Adrenal gland (tissue), 12 donors: ENCODE results near the gene PCGF3. TPM values are rescaled to one million over a fixed set of nuclear protein-coding genes. Genes with fewer than 3 reads are reported as not detected.

Experiments
- DNase-seq, 7 donors: peaks; one replicate each; pipeline ENCODE4 v3.0.0-alpha.2; 2019 to 2020
- H3K27ac ChIP-seq, 5 donors: fragments of 200-600 bp; sonication (generic) in 4 of 5; 1 replicate in 3 of 5; 2 replicates in 2 of 5; pipeline versions ENCODE4 v1.5.1 to v1.8.0; 2016 to 2020; ENCODE audit warnings: mild to moderate bottlenecking in 1 of 5
- H3K27me3 ChIP-seq: fragments of 200-600 bp; 2 replicates; pipeline ENCODE4 v1.8.0; 2021
- H3K36me3 ChIP-seq, 2 donors: fragments of 200-600 bp; replicated peaks in 1 of 2; 1 replicate in 1 of 2; 2 replicates in 1 of 2; pipeline versions ENCODE4 v1.5.1 to v1.8.0; 2018 to 2022
- H3K4me1 ChIP-seq, 2 donors: fragments of 200-600 bp; replicated peaks in 1 of 2; 1 replicate in 1 of 2; 2 replicates in 1 of 2; pipeline versions ENCODE4 v1.5.1 to v1.8.0; 2018 to 2021
- H3K4me3 ChIP-seq, 4 donors: fragments of 200-600 bp; sonication (generic) in 3 of 4; one replicate each; pipeline ENCODE4 v1.5.1; 2016 to 2018
- H3K9me3 ChIP-seq, 3 donors: fragments of 200-600 bp; sonication (generic) in 1 of 3; replicated peaks in 1 of 3; 1 replicate in 2 of 3; 2 replicates in 1 of 3; pipeline versions ENCODE4 v1.5.1 to v1.8.0; 2016 to 2021
- CTCF ChIP-seq, 6 experiments: fragments of 450-650 bp in 4 of 6; fragments of 200-600 bp in 2 of 6; sonication (generic) in 1 of 6; IDR thresholded peaks; 1 replicate in 5 of 6; 2 replicates in 1 of 6; pipeline versions ENCODE4 v1.5.1 to v1.8.0; 2016 to 2021; ENCODE audit warnings: antibody characterized with exemption in 6 of 6, mild to moderate bottlenecking in 2 of 6, moderate library complexity in 1 of 6
- POLR2A ChIP-seq, 2 donors: fragments of 450-650 bp; IDR thresholded peaks; one replicate each; pipeline ENCODE4 v1.6.1; 2017; ENCODE audit warnings: antibody characterized with exemption in 2 of 2, mild to moderate bottlenecking in 2 of 2, moderate library complexity in 1 of 2
- WGBS, 4 donors: extraction: QIAGEN DNeasy Blood & Tissue Kit in 2 of 4; methylation state at CpG; one replicate each; pipeline versions ENCODE4 v1.1.5 to v1.1.7; 2013 to 2017; 5-methylcytosine and 5-hydroxymethylcytosine counted together
- intact Hi-C, 2 donors: fragments of 100-400 bp; cut with DNase I; formaldehyde crosslinking; loops; one replicate each; pipeline versions ENCODE4 v1.14.1 to v1.15.0; 2022 to 2023
- polyA plus RNA-seq, 3 donors: library from polyadenylated mRNA; stranded (reverse); fragments of 200-250 nt in 2 of 3; fragments of 350-450 nt in 1 of 3; fragmentation: Illumina TruSeq in 1 of 3; extraction: RNeasy Lipid Tissue Mini Kit (QIAGEN cat#74804) in 1 of 3; gene quantifications; one replicate each; pipeline ENCODE4 v1.2.3, GENCODE V29; 2013 to 2014
- total RNA-seq, 9 donors: library from RNA; depleted of rRNA in 4 of 9; stranded (reverse); fragments of >200 nt in 4 of 9; fragments of 120-200 nt in 1 of 9; fragmentation: NEBNext Ultra II Directional in 1 of 9; extraction: Animal tissue kit (Norgen Biotek cat#: 25700) in 1 of 9; gene quantifications; one replicate each; pipeline versions ENCODE4 v1.1.0 to v1.2.4, GENCODE V29; 2013 to 2023
- donor health status: healthy with polysubstance abuse.
- donor health status: Bipolar disorder and iron deficiency.
- donor health status: DM: yes; HTN: yes; CAD: no.
- donor health status: DM: no; HTN: no; CAD: no.
- donor health status: DM: no; HTN: no; CAD: no.
- donor health status: DM: yes; HTN: yes; CAD: no.

The PCGF3 gene
- total and polyA plus RNA-seq, 12 donors = 26.4 to 178 (median 70.7) TPM

DNA sequence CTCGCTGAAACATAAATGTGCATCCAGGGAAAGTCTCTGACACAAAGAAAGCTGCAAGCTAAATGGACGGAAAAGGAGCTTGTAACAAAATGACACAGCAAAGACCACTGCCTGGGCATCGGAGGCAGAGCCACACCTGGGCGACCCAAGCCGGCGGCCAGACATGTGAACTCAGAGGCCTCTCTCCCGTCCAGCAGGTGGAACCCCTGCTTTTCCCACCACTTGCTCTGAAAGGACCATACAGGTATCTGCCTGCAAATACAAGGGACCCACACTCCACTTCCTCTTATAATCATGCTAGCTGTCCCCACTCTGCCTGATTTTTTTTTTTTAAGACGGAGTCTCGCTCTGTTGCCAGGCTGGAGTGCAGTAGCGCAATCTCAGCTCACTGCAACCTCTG is 108.3 kb downstream of the PCGF3 start:
- Histone ChIP-seq H3K9me3 (no peaks in the 10 kb centered on the region), H3K4me1 (no peaks in the 10 kb centered on the region), H3K4me3 (no peak overlapping the region), H3K36me3 (no peaks in the 10 kb centered on the region), H3K27me3 (no peaks in the 10 kb centered on the region), H3K27ac (no peak overlapping the region)
- no peak for TF ChIP-seq POLR2A (IDR thresholded peaks at IDR 0.05)
- peak in 2 of 6 experiments; percentile 17 to 28 for TF ChIP-seq CTCF (IDR thresholded peaks at IDR 0.05)
- WGBS, 4 donors = 60 to 67% (median 67%) methylated on average over 10 of the region's 10 CpGs
- DNase-seq = peak in 2 of 7 donors; percentile 13 to 36
- intact Hi-C loops = no loop called here

DNA sequence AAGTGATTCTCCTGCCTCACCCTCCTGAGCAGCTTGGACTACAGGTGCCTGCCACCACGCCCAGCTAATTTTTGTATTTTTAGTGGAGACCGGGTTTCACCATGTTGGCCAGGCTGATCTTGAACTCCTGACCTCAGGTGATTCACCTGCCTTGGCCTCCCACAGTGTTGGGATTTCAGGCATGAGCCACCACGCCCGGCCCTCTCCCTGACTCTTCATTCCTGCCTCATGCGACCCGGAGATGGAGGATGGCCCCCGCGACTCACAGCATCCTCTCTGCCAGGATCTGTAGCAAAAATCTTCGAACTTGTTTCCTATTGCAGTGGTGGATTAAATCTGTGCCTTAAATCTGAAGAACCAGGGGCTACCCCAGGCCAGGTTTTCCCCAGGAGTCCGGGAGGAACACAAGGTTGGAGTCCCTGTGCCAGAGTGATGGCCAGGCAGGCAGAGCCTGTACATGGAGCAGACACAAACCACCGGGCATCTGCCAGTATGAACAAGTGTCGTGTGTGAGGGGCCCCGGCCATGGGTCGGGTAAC is 108.7 kb downstream of the PCGF3 start:
- Histone ChIP-seq H3K4me3 (no peak overlapping the region), H3K27ac (no peak overlapping the region), H3K36me3 (no peaks in the 10 kb centered on the region), H3K4me1 (no peaks in the 10 kb centered on the region), H3K27me3 (no peaks in the 10 kb centered on the region), H3K9me3 (no peaks in the 10 kb centered on the region)
- DNase-seq = peak in 2 of 7 donors; percentile 5 to 8
- WGBS, 4 donors = 77 to 82% (median 81%) methylated on average over 13 to 14 of the region's 14 CpGs
- no peak for TF ChIP-seq POLR2A (IDR thresholded peaks at IDR 0.05)
- no peak for TF ChIP-seq CTCF (IDR thresholded peaks at IDR 0.05)
- intact Hi-C loops = no loop called here

GRCh38 chr4:815464-816146 is 110.0 kb downstream of the PCGF3 start:
- intact Hi-C loops = no loop called here
- Histone ChIP-seq H3K36me3 (no peaks in the 10 kb centered on the region), H3K27me3 (no peaks in the 10 kb centered on the region), H3K4me1 (no peaks in the 10 kb centered on the region), H3K27ac (no peak overlapping the region), H3K4me3 (no peak overlapping the region), H3K9me3 (no peaks in the 10 kb centered on the region)
- peak in 2 of 7 donors; percentile 4 to 6 for DNase-seq
- TF ChIP-seq CTCF (IDR thresholded peaks at IDR 0.05) (no peak), POLR2A (IDR thresholded peaks at IDR 0.05) (no peak)
- WGBS, 4 donors = 49 to 53% (median 52%) methylated on average over 10 to 11 of the region's 11 CpGs

GRCh38 chr4:818106-818921 is 112.7 kb downstream of the PCGF3 start:
- peak in 1 of 7 donors; percentile 9 for DNase-seq
- Histone ChIP-seq H3K9me3 (no peaks in the 10 kb centered on the region), H3K36me3 (no peaks in the 10 kb centered on the region), H3K4me3 (no peak overlapping the region), H3K27ac (no peak overlapping the region), H3K27me3 (no peaks in the 10 kb centered on the region), H3K4me1 (no peaks in the 10 kb centered on the region)
- no peak for TF ChIP-seq CTCF (IDR thresholded peaks at IDR 0.05)
- no peak for TF ChIP-seq POLR2A (IDR thresholded peaks at IDR 0.05)
- intact Hi-C loops = no loop called here
- WGBS, 4 donors = 86 to 91% (median 87%) methylated on average over 18 to 42 of the region's 42 CpGs
